SK-N-SH treated with all-trans-retinoic acid at 6 μM for 48 hours (cell line): ENCODE measurements around the gene F5.

Source experiments
- ATAC-seq: fragments of 200-7000 bp; cut with Tn5 transposase; 3 replicates; pipeline ENCODE4 v1.9.1; 2020; ENCODE audit warnings: mild to moderate bottlenecking, moderate library complexity
- ARNTL ChIP-seq: fragments of 450-650 bp; formaldehyde crosslinking; IDR thresholded peaks from 2 replicates; pipeline ENCODE4 v1.5.0; 2020; ENCODE audit warnings: low read depth, mild to moderate bottlenecking, moderate library complexity, borderline replicate concordance
- BACH2 ChIP-seq: fragments of 250-450 bp; sonication (Bioruptor Pico); IDR thresholded peaks from 2 replicates; pipeline ENCODE4 v1.9.0; 2021; ENCODE audit warnings: mild to moderate bottlenecking, borderline replicate concordance
- CREB5 ChIP-seq: fragments of 250-450 bp; sonication (Bioruptor Pico); IDR thresholded peaks from 2 replicates; pipeline ENCODE4 v1.5.1; 2020; ENCODE audit warnings: low read depth, mild to moderate bottlenecking, moderate library complexity
- CSDC2 ChIP-seq: fragments of 250-450 bp; sonication (Bioruptor Pico); IDR thresholded peaks from 2 replicates; pipeline ENCODE4 v1.5.0; 2020; ENCODE audit warnings: mild to moderate bottlenecking, moderate library complexity
- CSRNP3 ChIP-seq: fragments of 250-450 bp; sonication (Bioruptor Pico); IDR thresholded peaks from 2 replicates; pipeline ENCODE4 v1.5.1; 2021; ENCODE audit warnings: mild to moderate bottlenecking, moderate library complexity
- ESRRG ChIP-seq: fragments of 250-450 bp; sonication (Bioruptor Pico); IDR thresholded peaks from 2 replicates; pipeline ENCODE4 v1.6.1; 2021; ENCODE audit warnings: mild to moderate bottlenecking
- GLIS3 ChIP-seq: fragments of 250-450 bp; sonication (Bioruptor Pico); IDR thresholded peaks from 2 replicates; pipeline ENCODE4 v1.5.0; 2020; ENCODE audit warnings: mild to moderate bottlenecking, moderate library complexity
- ISL1 ChIP-seq: fragments of 250-450 bp; sonication (Bioruptor Pico); IDR thresholded peaks from 2 replicates; pipeline ENCODE4 v2.1.2; 2022; ENCODE audit warnings: mild to moderate bottlenecking, moderate library complexity
- OSR1 ChIP-seq: fragments of 250-450 bp; sonication (Bioruptor Pico); IDR thresholded peaks from 2 replicates; pipeline ENCODE4 v1.8.0; 2022; ENCODE audit warnings: moderate library complexity, mild to moderate bottlenecking, inconsistent platforms
- PATZ1 ChIP-seq: fragments of 250-450 bp; sonication (Bioruptor Pico); IDR thresholded peaks from 2 replicates; pipeline ENCODE4 v1.8.0; 2020; ENCODE audit warnings: mild to moderate bottlenecking, moderate library complexity, borderline replicate concordance
- POU6F1 ChIP-seq: fragments of 250-450 bp; sonication (Bioruptor Pico); IDR thresholded peaks from 2 replicates; pipeline ENCODE4 v1.8.0; 2021; ENCODE audit warnings: low read depth, mild to moderate bottlenecking, moderate library complexity, borderline replicate concordance
- PPARA ChIP-seq: fragments of 250-450 bp; sonication (Bioruptor Pico); IDR thresholded peaks from 2 replicates; pipeline ENCODE4 v1.5.0; 2020; ENCODE audit warnings: mild to moderate bottlenecking, borderline replicate concordance
- RARB ChIP-seq: fragments of 250-450 bp; sonication (Bioruptor Pico); IDR thresholded peaks from 2 replicates; pipeline ENCODE4 v1.8.0; 2021; ENCODE audit warnings: mild to moderate bottlenecking, moderate library complexity
- SNAI2 ChIP-seq: fragments of 250-450 bp; sonication (Bioruptor Pico); IDR thresholded peaks from 2 replicates; pipeline ENCODE4 v1.5.0; 2020; ENCODE audit warnings: mild to moderate bottlenecking, moderate library complexity
- TCF4 ChIP-seq: fragments of 250-450 bp; sonication (Bioruptor Pico); IDR thresholded peaks from 2 replicates; pipeline ENCODE4 v1.8.0; 2021; ENCODE audit warnings: mild to moderate bottlenecking, moderate library complexity, borderline replicate concordance
- TOX ChIP-seq: fragments of 250-450 bp; sonication (Bioruptor Pico); IDR thresholded peaks from 2 replicates; pipeline ENCODE4 v1.8.0; 2021; ENCODE audit warnings: mild to moderate bottlenecking, moderate library complexity, borderline replicate concordance
- ZC3H10 ChIP-seq: fragments of 250-450 bp; sonication (Bioruptor Pico); IDR thresholded peaks from 2 replicates; pipeline ENCODE4 v1.5.1; 2021; ENCODE audit warnings: mild to moderate bottlenecking, moderate library complexity
- ZFP3 ChIP-seq: fragments of 250-450 bp; sonication (Bioruptor Pico); IDR thresholded peaks from 2 replicates; pipeline ENCODE4 v1.5.0; 2020; ENCODE audit warnings: mild to moderate bottlenecking, moderate library complexity
- ZFP30 ChIP-seq: fragments of 450-650 bp; formaldehyde crosslinking; IDR thresholded peaks from 2 replicates; pipeline ENCODE4 v1.5.0; 2022; ENCODE audit warnings: mild to moderate bottlenecking, moderate library complexity
- ZNF565 ChIP-seq: fragments of 450-650 bp; formaldehyde crosslinking; conservative IDR thresholded peaks from 2 replicates; pipeline ENCODE4 v1.5.0; 2020; ENCODE audit warnings: low read depth, mild to moderate bottlenecking, moderate library complexity
- ZNF70 ChIP-seq: fragments of 450-650 bp; formaldehyde crosslinking; IDR thresholded peaks from 2 replicates; pipeline ENCODE4 v1.5.0; 2020; ENCODE audit warnings: mild to moderate bottlenecking, moderate library complexity
- ZNF8 ChIP-seq: fragments of 450-650 bp; formaldehyde crosslinking; IDR thresholded peaks from 2 replicates; pipeline ENCODE4 v1.5.0; 2020; ENCODE audit warnings: mild to moderate bottlenecking, moderate library complexity

Gene F5

GRCh38 chr1:169577981-169578738 lies 8.1 kb downstream of the F5 start:
- TF ChIP-seq ISL1 (CRISPR knock-in tag): no peak
- no peak for TF ChIP-seq PATZ1
- TF ChIP-seq ZFP3 (CRISPR knock-in tag): no peak
- TF ChIP-seq ARNTL (CRISPR knock-in tag): no peak
- no peak for TF ChIP-seq ZFP30
- TF ChIP-seq GLIS3 (CRISPR knock-in tag): no peak
- TF ChIP-seq RARB (CRISPR knock-in tag): no peak
- no peak for TF ChIP-seq BACH2
- no peak for TF ChIP-seq TCF4
- ATAC-seq: no peak

GRCh38 chr1:169576935-169577331 lies 9.3 kb downstream of the F5 start:
- no peak for ATAC-seq
- TF ChIP-seq ESRRG (CRISPR knock-in tag) (no peak), PPARA (CRISPR knock-in tag) (no peak), SNAI2 (CRISPR knock-in tag) (no peak), ZC3H10 (CRISPR knock-in tag) (no peak), PATZ1 (no peak), RARB (CRISPR knock-in tag) (no peak), TCF4 (no peak), POU6F1 (CRISPR knock-in tag) (no peak), OSR1 (no peak), ZFP30 (no peak), TOX (CRISPR knock-in tag) (no peak), ZNF70 (CRISPR knock-in tag) (no peak), ARNTL (CRISPR knock-in tag) (no peak), CREB5 (CRISPR knock-in tag) (no peak), ZNF8 (CRISPR knock-in tag) (no peak), CSRNP3 (CRISPR knock-in tag) (no peak), ZNF565 (CRISPR knock-in tag) (no peak), CSDC2 (no peak), GLIS3 (CRISPR knock-in tag) (no peak)
- TF ChIP-seq, all 23 proteins: peak for 0

- TF ChIP-seq RARB (CRISPR knock-in tag): no peak
- no peak for TF ChIP-seq ARNTL (CRISPR knock-in tag)
- TF ChIP-seq SNAI2 (CRISPR knock-in tag): no peak
- no peak for TF ChIP-seq ESRRG (CRISPR knock-in tag)
- no peak for TF ChIP-seq CSRNP3 (CRISPR knock-in tag)
- no peak for TF ChIP-seq PATZ1
- no peak for TF ChIP-seq ZNF8 (CRISPR knock-in tag)
- TF ChIP-seq TCF4: no peak
- TF ChIP-seq ISL1 (CRISPR knock-in tag): no peak
- no peak for TF ChIP-seq POU6F1 (CRISPR knock-in tag)
- ATAC-seq: no peak
These were observed 9.9 kb downstream of the F5 start for GRCh38 chr1:169576241-169576934.
